DMS 273 (cell line): Measurements from ENCODE around the gene RGS9.
"Not testable (repeated sequence)": the region's sequence is repeated elsewhere in the genome, so short reads cannot be mapped to it uniquely, and the experiment has no call there.

Experiments
- DNase-seq: peaks from one replicate; lab custom pipeline; 2025; ENCODE audit not compliant: unreplicated experiment; lab: John Stamatoyannopoulos, UW

RGS9 gene

GRCh38 chr17:65155622-65156021 lies 18.5 kb downstream of the RGS9 start:
- no peak for DNase-seq

GRCh38 chr17:65156185-65156834 lies 19.1 kb downstream of the RGS9 start:
- no peak for DNase-seq

GRCh38 chr17:65156835-65157565 lies 19.8 kb downstream of the RGS9 start:
- no peak for DNase-seq

DNA sequence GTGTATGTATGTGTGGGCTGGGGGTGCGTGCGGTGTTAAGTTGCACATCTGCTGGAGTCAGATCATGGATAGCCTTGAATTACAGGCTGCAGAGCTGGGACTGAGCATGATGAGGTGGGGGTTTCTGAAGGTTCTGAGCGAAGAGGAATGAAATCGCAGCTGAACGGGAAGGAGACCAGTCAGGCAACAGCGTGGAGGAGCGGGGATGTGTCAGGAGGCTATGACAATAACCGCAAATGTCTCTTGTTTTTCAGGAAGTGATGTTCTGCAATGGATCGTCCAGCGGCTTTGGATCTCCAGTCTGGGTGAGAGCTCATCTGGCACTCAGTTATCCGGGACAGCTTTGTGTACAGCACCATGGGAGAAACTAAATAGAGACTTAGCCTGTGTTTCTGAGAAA lies 20.9 kb downstream of the RGS9 start:
- DNase-seq, result no peak

DNA sequence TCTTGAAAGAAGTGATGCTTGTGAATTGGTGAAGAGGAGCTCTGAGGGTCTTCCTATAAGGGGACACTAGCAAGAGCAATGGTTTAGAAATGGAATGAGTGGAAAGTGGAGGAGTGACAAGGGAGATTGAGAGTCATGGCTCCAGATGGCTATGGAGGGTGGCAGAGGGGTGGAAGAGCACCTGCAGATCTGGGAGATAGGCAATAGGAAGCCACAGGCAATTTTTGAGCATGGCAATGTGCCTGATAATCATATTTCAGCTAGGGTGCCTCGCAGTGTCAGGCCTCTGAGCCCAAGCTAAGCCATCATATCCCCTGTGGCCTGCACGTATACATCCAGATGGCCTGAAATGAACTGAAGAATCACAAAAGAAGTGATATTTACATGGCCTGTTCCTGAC lies 21.5 kb downstream of the RGS9 start:
- DNase-seq, result no peak

GRCh38 chr17:65160516-65160915 lies 23.3 kb downstream of the RGS9 start:
- no peak for DNase-seq

GRCh38 chr17:65163990-65164495 lies 26.9 kb downstream of the RGS9 start:
- peak; percentile 52 for DNase-seq

DNA sequence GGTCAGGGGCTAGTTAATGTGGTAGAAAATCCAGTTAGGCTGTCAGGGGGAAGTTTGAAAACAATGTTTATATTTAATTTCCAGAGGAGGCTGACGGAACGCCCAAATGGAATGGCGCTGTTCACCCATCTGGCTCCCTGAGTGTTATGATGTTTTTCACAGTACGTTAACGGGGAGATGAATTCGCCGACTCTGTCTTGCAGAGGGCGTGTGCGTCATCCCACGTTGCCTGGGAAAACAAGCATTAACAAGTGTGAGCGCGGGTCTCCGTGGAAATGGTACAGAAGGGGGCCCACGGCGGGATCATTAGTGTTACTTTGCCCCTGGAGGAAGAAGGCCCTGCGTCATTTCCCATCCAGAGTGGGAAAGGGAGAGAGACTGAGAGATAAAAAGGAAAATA lies 29.6 kb downstream of the RGS9 start:
- DNase-seq, result no peak

DNA sequence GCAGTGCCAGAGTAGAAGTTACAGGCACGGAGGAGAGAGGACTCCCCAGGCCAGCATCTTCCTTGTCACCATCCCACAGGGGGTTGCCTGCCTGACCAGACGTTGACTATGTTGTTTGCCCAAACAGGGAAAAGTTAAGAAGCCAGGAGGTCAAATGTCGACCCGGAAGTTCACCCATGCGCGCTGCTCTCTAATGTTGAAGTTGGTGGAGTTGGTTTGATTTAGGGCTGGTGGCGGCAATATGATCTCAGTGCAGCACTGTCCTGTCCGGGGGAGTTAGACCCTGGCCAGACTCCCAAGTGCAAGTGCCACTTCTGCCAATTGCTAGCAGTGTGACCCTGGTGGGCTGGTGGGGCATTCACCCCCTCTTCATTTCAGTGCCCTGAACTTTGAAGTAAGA lies 30.4 kb downstream of the RGS9 start:
- DNase-seq, result no peak

DNA sequence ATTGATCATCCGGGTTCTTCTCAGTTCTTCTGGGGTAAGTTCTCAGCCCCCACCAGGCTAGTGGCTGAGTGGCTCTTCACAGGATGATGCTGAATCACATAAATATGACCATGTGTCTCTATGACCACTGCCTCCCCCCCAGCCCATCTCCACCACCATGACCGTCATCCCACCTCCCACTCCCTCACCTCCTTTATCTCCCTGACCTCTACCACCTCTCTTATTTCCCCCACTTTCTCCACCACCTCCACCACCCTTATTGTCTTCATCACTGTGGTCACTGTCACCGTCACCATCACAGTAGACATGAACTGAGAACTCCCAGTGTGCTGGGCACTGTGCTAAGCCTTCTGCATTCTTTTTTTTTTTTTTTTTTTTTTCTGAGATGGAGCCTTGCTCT lies 32.5 kb downstream of the RGS9 start:
- no peak for DNase-seq

DNA sequence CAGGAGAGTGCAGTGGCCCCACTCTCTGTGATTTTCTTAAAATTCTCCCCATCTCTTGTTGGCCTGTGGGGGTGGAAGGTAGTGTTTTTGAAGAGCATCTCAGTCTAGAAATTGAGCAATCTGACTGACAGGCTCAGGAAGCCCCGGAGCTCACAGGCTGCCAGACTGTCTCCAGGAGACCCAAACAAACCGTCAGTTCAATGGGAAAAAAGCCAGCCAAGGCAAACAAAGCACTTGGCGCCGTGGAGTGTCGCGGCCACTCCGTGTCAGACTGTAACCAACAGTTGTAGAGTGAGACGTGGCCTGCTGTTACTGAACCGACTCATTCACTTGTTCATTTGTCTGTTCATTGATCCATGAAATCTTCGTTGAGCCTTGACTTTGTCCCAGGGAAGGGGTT lies 33.7 kb downstream of the RGS9 start:
- DNase-seq, result peak; percentile 21

GRCh38 chr17:65171752-65172151 lies 34.6 kb downstream of the RGS9 start:
- no peak for DNase-seq

- no peak for DNase-seq
Observed at GRCh38 chr17:65172496-65173136, 35.4 kb downstream of the RGS9 start.

GRCh38 chr17:65173284-65173793 lies 36.2 kb downstream of the RGS9 start:
- peak; percentile 23 for DNase-seq

DNA sequence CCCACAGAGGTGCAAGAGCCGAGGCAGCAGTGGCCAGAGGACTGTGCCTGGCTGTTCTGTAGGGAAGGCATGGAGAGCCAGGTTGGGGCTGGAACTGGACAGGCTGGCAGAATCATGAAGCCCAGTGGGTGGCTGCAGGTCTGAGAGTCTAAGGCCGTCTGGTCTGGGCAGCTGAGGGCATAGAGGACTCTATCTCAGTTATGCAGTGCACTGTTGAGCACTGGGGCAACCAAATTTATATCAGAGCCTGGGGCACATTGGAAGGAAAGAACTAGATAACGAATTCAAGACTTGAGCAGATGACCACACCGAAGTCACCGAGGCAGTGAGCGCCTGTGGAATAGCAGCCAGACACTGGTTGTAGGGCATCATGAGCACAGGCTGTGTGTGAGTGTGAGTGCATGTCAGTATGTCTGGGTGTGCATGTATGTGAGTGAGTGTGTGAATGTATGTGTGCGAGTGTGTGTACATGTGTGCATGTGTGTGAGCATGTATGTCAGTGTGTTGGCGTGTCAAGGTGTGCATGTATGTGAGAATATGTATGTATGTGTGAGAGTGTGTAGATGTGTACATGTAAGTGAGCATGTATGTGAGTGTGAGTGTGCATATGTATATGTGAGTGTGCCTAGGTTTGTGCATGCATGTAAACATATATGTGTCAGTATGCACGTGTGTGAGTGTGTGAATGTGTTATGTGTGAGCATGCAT lies 37.0 kb downstream of the RGS9 start:
- no peak for DNase-seq

DNA sequence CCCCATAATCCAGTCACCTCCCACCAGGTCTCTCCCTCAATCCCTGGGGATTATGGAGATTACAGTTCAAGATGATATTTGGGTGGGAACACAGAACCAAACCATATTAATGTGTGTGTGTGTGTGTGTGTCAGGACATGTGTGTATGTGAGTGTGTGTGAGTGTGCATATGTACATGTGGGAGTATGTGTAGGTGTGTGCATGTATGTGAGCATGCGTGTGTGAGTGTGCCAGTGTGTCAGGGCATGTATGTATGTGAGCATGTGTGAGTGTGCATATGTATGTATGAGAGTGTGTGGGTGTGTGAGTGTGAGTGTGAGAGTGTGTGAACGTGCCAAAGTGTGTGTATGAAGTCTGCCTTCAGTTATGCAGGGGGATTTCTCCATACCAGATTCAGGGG lies 37.8 kb downstream of the RGS9 start:
- DNase-seq, result no peak

DNA sequence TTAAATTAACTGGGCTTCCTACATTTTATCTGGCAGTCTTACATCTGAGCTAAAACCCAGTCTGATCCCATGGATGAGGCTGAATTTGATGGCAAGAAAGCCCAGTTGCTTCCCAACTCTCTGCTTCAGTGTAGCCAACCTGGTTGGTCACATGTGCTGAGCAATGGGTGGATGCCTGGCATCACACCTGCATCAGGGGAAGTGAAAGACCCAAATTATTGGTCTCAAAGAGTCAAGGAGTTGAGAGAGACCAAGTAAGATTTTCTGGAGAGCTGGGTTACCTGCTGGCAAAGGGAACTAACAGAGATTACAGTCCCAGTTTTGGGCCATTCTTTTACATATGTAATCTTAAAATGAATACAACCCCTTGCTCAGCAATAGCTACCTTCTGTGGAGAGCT lies 38.8 kb downstream of the RGS9 start:
- DNase-seq, result no peak

- DNase-seq, result no peak
Observed at GRCh38 chr17:65176646-65177409, 39.7 kb downstream of the RGS9 start.

- DNase-seq, result no peak
Observed at GRCh38 chr17:65177901-65178300, 40.7 kb downstream of the RGS9 start.

DNA sequence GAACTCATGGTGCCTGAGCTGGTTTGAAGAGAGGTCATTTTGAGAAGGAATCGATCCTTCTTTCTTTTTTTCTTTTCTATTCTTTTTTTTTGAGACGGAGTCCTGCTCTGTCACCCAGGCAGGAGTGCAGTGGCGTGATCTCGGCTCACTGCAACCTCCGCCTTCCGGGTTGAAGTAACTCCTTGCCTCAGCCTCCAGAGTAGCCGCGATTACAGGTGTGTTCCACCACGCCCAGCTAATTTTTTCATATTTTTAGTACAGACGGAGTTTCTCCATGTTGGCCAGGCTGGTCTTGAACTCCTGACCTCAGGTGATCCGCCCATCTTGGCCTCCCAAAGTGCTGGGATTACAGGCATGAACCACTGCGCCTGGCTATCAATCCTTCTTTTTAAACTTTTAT lies 43.1 kb downstream of the RGS9 start:
- DNase-seq, result not testable (repeated sequence)
